Body of pancreas (tissue), 4 donors: Measurements from ENCODE around the gene ZEB2. TPM values are rescaled to one million over a fixed set of nuclear protein-coding genes. Genes with fewer than 3 reads are reported as not detected.

Experiments
- ATAC-seq: fragments of 150-250 bp; one replicate; pipeline ENCODE4 v1.9.1; 2016
- DNase-seq, 4 donors: peaks; one replicate each; pipeline ENCODE4 v3.0.0-alpha.2; 2019
- H3K27ac ChIP-seq, 4 donors: fragments of 200-600 bp; sonication (generic); 1 replicate in 3 of 4; 2 replicates in 1 of 4; pipeline versions ENCODE4 v1.5.1 to v1.6.1; 2016 to 2019; ENCODE audit warnings: mild to moderate bottlenecking in 1 of 4, mixed read lengths in 1 of 4, moderate library complexity in 1 of 4
- H3K27me3 ChIP-seq, 2 donors: fragments of 200-600 bp; sonication (generic); one replicate each; pipeline ENCODE4 v1.6.0; 2016; ENCODE audit warnings: mild to moderate bottlenecking in 1 of 2
- H3K36me3 ChIP-seq, 2 donors: fragments of 200-600 bp; sonication (generic); replicated peaks in 1 of 2; 2 replicates each; pipeline ENCODE4 v1.5.1; 2016; ENCODE audit warnings: low read depth in 2 of 2; ENCODE audit not compliant: insufficient read depth in 1 of 2
- H3K4me1 ChIP-seq: fragments of 200-600 bp; sonication (generic); one replicate; pipeline ENCODE4 v1.6.0; 2016
- H3K4me3 ChIP-seq, 2 donors: fragments of 200-600 bp; sonication (generic); 1 replicate in 1 of 2; 2 replicates in 1 of 2; pipeline ENCODE4 v1.5.1; 2016 to 2019
- H3K9me3 ChIP-seq, 3 donors: fragments of 200-600 bp; sonication (generic); 1 replicate in 2 of 3; 2 replicates in 1 of 3; pipeline ENCODE4 v1.5.1; 2016
- POLR2A ChIP-seq, 3 donors: fragments of 450-650 bp; IDR thresholded peaks; one replicate each; pipeline ENCODE4 v1.6.1; 2016; ENCODE audit warnings: antibody characterized with exemption in 3 of 3, mild to moderate bottlenecking in 2 of 3
- WGBS, 2 donors: methylation state at CpG; one replicate each; pipeline ENCODE4 v1.1.5; 2017; 5-methylcytosine and 5-hydroxymethylcytosine counted together
- intact Hi-C: fragments of 100-400 bp; cut with DNase I; formaldehyde crosslinking; loops from one replicate; pipeline ENCODE4 v1.15.1; 2023
- total RNA-seq, 2 donors: library from RNA; depleted of rRNA; stranded (reverse); fragments of >200 nt; gene quantifications; one replicate each; pipeline ENCODE4 v1.1.0, GENCODE V29; 2016
- TF ChIP-seq, protein P1 (sequence below), 7 experiments: fragments of 450-650 bp in 4 of 7; fragments of 200-600 bp in 3 of 7; sonication (generic) in 3 of 7; IDR thresholded peaks; one replicate each; pipeline ENCODE4 v1.5.1; 2016 to 2019; ENCODE audit warnings: antibody characterized with exemption in 7 of 7

Gene ZEB2
- total RNA-seq, 2 donors from 2014 or later: 18.5 to 24.6 TPM

- intact Hi-C loops: no loop called here
- Histone ChIP-seq H3K36me3 (no peaks in the 10 kb centered on the region), H3K4me3 (no peak overlapping the region), H3K27ac (no peak overlapping the region), H3K9me3 (no peaks in the 10 kb centered on the region), H3K27me3 (no peaks in the 10 kb centered on the region), H3K4me1 (no peaks in the 10 kb centered on the region)
- no peak for TF ChIP-seq POLR2A (IDR thresholded peaks at IDR 0.05)
- TF ChIP-seq, protein P1, sequence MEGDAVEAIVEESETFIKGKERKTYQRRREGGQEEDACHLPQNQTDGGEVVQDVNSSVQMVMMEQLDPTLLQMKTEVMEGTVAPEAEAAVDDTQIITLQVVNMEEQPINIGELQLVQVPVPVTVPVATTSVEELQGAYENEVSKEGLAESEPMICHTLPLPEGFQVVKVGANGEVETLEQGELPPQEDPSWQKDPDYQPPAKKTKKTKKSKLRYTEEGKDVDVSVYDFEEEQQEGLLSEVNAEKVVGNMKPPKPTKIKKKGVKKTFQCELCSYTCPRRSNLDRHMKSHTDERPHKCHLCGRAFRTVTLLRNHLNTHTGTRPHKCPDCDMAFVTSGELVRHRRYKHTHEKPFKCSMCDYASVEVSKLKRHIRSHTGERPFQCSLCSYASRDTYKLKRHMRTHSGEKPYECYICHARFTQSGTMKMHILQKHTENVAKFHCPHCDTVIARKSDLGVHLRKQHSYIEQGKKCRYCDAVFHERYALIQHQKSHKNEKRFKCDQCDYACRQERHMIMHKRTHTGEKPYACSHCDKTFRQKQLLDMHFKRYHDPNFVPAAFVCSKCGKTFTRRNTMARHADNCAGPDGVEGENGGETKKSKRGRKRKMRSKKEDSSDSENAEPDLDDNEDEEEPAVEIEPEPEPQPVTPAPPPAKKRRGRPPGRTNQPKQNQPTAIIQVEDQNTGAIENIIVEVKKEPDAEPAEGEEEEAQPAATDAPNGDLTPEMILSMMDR (IDR thresholded peaks at IDR 0.05): no peak
- WGBS, 2 donors: 69 to 83% methylated on average over 7 of the region's 7 CpGs
- ATAC-seq (no peak), DNase-seq (no peak)
These were observed 13.3 kb upstream of the ZEB2 start for GRCh38 chr2:144533221-144533620.

GRCh38 chr2:144530596-144530995 lies 10.7 kb upstream of the ZEB2 start:
- H3K9me3 ChIP-seq: no peaks in the 10 kb centered on the region
- H3K36me3 ChIP-seq: no peaks in the 10 kb centered on the region
- H3K4me1 ChIP-seq: no peaks in the 10 kb centered on the region
- no peak for ATAC-seq
- 54 to 55% methylated on average over 5 of the region's 5 CpGs for WGBS, 2 donors
- H3K4me3 ChIP-seq: no peak overlapping the region
- no peaks in the 10 kb centered on the region for H3K27me3 ChIP-seq
- intact Hi-C loops: no loop called here
- no peak for DNase-seq
- TF ChIP-seq, protein P1 (IDR thresholded peaks at IDR 0.05): no peak
- no peak for TF ChIP-seq POLR2A (IDR thresholded peaks at IDR 0.05)
- H3K27ac ChIP-seq: no peak overlapping the region

DNA sequence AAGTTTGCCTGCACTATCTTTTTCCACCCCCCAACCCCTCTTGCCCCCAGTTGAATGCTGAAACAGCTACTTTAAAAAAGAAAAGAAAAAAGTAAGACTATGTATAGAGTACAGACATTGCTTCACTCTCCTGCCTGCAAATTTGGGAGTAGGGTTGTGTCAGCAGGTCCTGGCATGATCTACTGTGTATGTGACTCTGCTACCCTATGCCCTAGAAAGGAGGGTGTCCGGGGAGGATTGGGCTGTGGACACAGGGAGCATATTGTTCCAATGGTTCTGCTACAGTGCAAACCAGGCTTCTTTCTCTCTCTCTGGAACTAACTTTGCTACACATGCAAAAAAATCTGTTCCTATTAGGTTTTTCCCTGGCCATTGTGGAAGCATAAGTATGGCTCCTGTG lies 9.9 kb upstream of the ZEB2 start:
- Histone ChIP-seq H3K27ac (no peak overlapping the region), H3K9me3 (no peaks in the 10 kb centered on the region), H3K36me3 (no peaks in the 10 kb centered on the region), H3K27me3 (peaks cover 0 to 3% of the 10 kb centered on the region in 2 donors), H3K4me3 (no peak overlapping the region), H3K4me1 (no peaks in the 10 kb centered on the region)
- ATAC-seq: no peak
- intact Hi-C loops: no loop called here
- no peak for DNase-seq
- 74 to 88% methylated on average over 1 of the region's 1 CpG for WGBS, 2 donors
- no peak for TF ChIP-seq POLR2A (IDR thresholded peaks at IDR 0.05)
- TF ChIP-seq, protein P1 (IDR thresholded peaks at IDR 0.05): no peak

DNA sequence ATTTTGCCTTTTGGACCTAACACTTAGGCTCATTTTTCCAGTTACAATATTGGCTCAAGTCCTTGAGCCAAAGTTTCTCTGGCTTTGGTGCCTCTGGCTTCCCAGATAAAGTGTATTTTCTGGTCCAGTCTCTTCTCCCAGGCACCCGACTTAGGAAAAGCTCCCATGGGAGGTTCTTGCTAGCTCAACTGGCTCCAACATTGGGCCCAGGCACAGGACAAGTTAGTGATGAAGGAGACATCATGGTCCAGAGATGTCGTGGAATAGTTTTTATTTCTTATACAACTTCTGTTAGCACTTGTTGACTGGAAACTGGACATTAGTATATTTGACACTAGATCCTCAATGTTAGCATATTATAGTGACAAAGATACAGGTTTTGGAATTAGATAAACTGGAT lies 8.2 kb upstream of the ZEB2 start:
- TF ChIP-seq, protein P1 (IDR thresholded peaks at IDR 0.05): no peak
- no peak for TF ChIP-seq POLR2A (IDR thresholded peaks at IDR 0.05)
- ATAC-seq (no peak), DNase-seq (no peak)
- Histone ChIP-seq H3K4me3 (no peak overlapping the region), H3K27ac (no peak overlapping the region), H3K36me3 (no peaks in the 10 kb centered on the region), H3K4me1 (peaks cover 8% of the 10 kb centered on the region), H3K27me3 (peaks cover 0 to 11% of the 10 kb centered on the region in 2 donors), H3K9me3 (no peaks in the 10 kb centered on the region)
- 58 to 61% methylated on average over 2 of the region's 2 CpGs for WGBS, 2 donors
- intact Hi-C loops: no loop called here

- H3K27ac ChIP-seq: no peak overlapping the region
- intact Hi-C loops: no loop called here
- WGBS, 2 donors: 77 to 85% methylated on average over 2 of the region's 2 CpGs
These were observed 6.9 kb upstream of the ZEB2 start for GRCh38 chr2:144526831-144527230.

More at GRCh38 chr2:144526831-144527230, 6.9 kb upstream of the ZEB2 start:
- H3K36me3 ChIP-seq: no peaks in the 10 kb centered on the region
- H3K9me3 ChIP-seq: no peaks in the 10 kb centered on the region
- TF ChIP-seq POLR2A (IDR thresholded peaks at IDR 0.05): no peak
- TF ChIP-seq, protein P1 (IDR thresholded peaks at IDR 0.05): no peak
- H3K27me3 ChIP-seq: peaks cover 0 to 12% of the 10 kb centered on the region in 2 donors
- no peak overlapping the region for H3K4me3 ChIP-seq
- DNase-seq (no peak), ATAC-seq (no peak)
- peaks cover 13% of the 10 kb centered on the region for H3K4me1 ChIP-seq
